Suprapubic skin (tissue), 4 donors: ENCODE data around the gene NFIA. TPM values are rescaled to one million over a fixed set of nuclear protein-coding genes. Genes with fewer than 3 reads are reported as not detected.

ENCODE experiments used
- DNase-seq, 2 donors: peaks; one replicate each; pipeline ENCODE4 v3.0.0-alpha.2; 2019; ENCODE audit warnings: low spot score in 2 of 2
- H3K27ac ChIP-seq: fragments of 200-600 bp; sonication (generic); one replicate; pipeline ENCODE4 v1.5.1; 2019
- H3K27me3 ChIP-seq: fragments of 200-600 bp; sonication (generic); one replicate; pipeline ENCODE4 v1.5.1; 2019
- H3K36me3 ChIP-seq: fragments of 200-600 bp; sonication (generic); one replicate; pipeline ENCODE4 v1.5.1; 2019
- H3K4me1 ChIP-seq: fragments of 200-600 bp; sonication (generic); one replicate; pipeline ENCODE4 v1.5.1; 2019
- H3K4me3 ChIP-seq: fragments of 200-600 bp; sonication (generic); one replicate; pipeline ENCODE4 v1.5.1; 2019; ENCODE audit warnings: mild to moderate bottlenecking
- H3K9me3 ChIP-seq: fragments of 200-600 bp; sonication (generic); one replicate; pipeline ENCODE4 v1.5.1; 2019
- CTCF ChIP-seq, 2 donors: fragments of 200-600 bp in 1 of 2; fragments of 450-650 bp in 1 of 2; sonication (generic) in 1 of 2; IDR thresholded peaks; one replicate each; pipeline ENCODE4 v1.5.1; 2016 to 2019; ENCODE audit warnings: antibody characterized with exemption in 2 of 2, mild to moderate bottlenecking in 1 of 2, moderate library complexity in 1 of 2
- EP300 ChIP-seq: sonication (generic); formaldehyde crosslinking; IDR thresholded peaks from one replicate; pipeline ENCODE4 v1.6.1; 2017; ENCODE audit warnings: antibody characterized with exemption
- POLR2A ChIP-seq, 2 donors: fragments of 450-650 bp; IDR thresholded peaks; one replicate each; pipeline ENCODE4 v1.6.1; 2017; ENCODE audit warnings: antibody characterized with exemption in 2 of 2, mild to moderate bottlenecking in 2 of 2, moderate library complexity in 2 of 2
- POLR2AphosphoS5 ChIP-seq, 3 donors: sonication (generic); formaldehyde crosslinking; IDR thresholded peaks; one replicate each; pipeline ENCODE4 v1.6.1; 2017; ENCODE audit warnings: antibody characterized with exemption in 3 of 3
- WGBS: methylation state at CpG from one replicate; pipeline ENCODE4 v1.1.5; 2018; 5-methylcytosine and 5-hydroxymethylcytosine counted together
- total RNA-seq, 4 donors: library from RNA; depleted of rRNA; stranded (reverse); fragments of >200 nt; gene quantifications; one replicate each; pipeline ENCODE4 v1.1.0, GENCODE V29; 2016

NFIA gene
- total RNA-seq, 4 donors from 2014 or later = 30.1 to 54.2 (median 48.2) TPM

GRCh38 chr1:61469365-61469764 is 387.0 kb downstream of the NFIA start:
- Histone ChIP-seq H3K9me3 (no peaks in the 10 kb centered on the region), H3K4me3 (no peak overlapping the region), H3K27me3 (no peaks in the 10 kb centered on the region), H3K27ac (no peak overlapping the region), H3K36me3 (no peaks in the 10 kb centered on the region), H3K4me1 (no peaks in the 10 kb centered on the region)
- TF ChIP-seq EP300 (no peak), POLR2A (IDR thresholded peaks at IDR 0.05) (no peak), CTCF (IDR thresholded peaks at IDR 0.05) (no peak), POLR2AphosphoS5 (IDR thresholded peaks at IDR 0.05) (no peak)
- DNase-seq = no peak
- WGBS = 91% methylated on average over 1 of the region's 1 CpG

GRCh38 chr1:61472876-61473275 is 390.5 kb downstream of the NFIA start:
- no peaks in the 10 kb centered on the region for H3K9me3 ChIP-seq
- H3K27me3 ChIP-seq = no peaks in the 10 kb centered on the region
- DNase-seq = no peak
- no peak overlapping the region for H3K27ac ChIP-seq
- H3K36me3 ChIP-seq = no peaks in the 10 kb centered on the region
- no peak overlapping the region for H3K4me3 ChIP-seq
- 30% methylated on average over 3 of the region's 3 CpGs for WGBS
- no peaks in the 10 kb centered on the region for H3K4me1 ChIP-seq
- no peak for TF ChIP-seq EP300
- TF ChIP-seq POLR2A (IDR thresholded peaks at IDR 0.05) = no peak
- no peak for TF ChIP-seq POLR2AphosphoS5 (IDR thresholded peaks at IDR 0.05)

DNA sequence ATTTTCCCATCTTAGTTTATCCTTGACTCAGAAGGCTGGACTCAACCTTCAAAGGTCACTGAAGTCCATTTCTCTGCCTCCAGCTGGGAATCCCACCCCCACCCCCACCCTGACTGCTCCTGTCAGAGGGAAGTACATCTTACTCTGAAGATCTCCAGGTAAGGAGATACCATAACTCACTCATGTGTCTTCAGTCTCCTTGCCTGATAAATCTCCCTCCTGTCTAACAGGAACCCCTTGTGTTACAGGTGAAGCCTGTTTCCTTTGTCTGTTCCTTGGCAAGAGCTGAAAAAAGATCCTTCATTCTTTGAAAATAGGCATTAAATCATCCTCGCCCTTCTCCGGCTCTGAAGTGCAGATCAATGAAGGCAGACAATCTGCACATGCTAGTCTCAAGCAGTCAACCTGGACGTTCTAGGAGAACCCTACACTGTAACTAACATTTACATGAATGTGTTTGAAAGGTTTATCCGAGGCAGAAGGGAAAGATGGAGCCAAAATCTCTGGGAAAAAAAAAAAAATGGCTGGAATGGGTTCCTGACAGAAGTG is 392.0 kb downstream of the NFIA start:
- DNase-seq = no peak
- WGBS = 74% methylated on average over 4 of the region's 4 CpGs

GRCh38 chr1:61474963-61475362 is 392.6 kb downstream of the NFIA start:
- TF ChIP-seq EP300 (no peak), POLR2AphosphoS5 (IDR thresholded peaks at IDR 0.05) (no peak), CTCF (IDR thresholded peaks at IDR 0.05) (no peak)
- H3K4me1 ChIP-seq = no peaks in the 10 kb centered on the region
- WGBS = 93% methylated on average over 3 of the region's 3 CpGs
- no peaks in the 10 kb centered on the region for H3K9me3 ChIP-seq
- no peak overlapping the region for H3K27ac ChIP-seq
- H3K36me3 ChIP-seq = no peaks in the 10 kb centered on the region
- H3K4me3 ChIP-seq = no peak overlapping the region
- DNase-seq = no peak
- H3K27me3 ChIP-seq = no peaks in the 10 kb centered on the region

More for the DNA sequence above, 392.0 kb downstream of the NFIA start:
- Histone ChIP-seq H3K4me1 (no peaks in the 10 kb centered on the region), H3K9me3 (no peaks in the 10 kb centered on the region), H3K36me3 (no peaks in the 10 kb centered on the region), H3K4me3 (no peak overlapping the region), H3K27ac (no peak overlapping the region), H3K27me3 (no peaks in the 10 kb centered on the region)
- TF ChIP-seq POLR2AphosphoS5 (IDR thresholded peaks at IDR 0.05) (no peak), EP300 (no peak), POLR2A (IDR thresholded peaks at IDR 0.05) (no peak), CTCF (IDR thresholded peaks at IDR 0.05) (no peak)

- Histone ChIP-seq H3K27me3 (no peaks in the 10 kb centered on the region), H3K4me1 (peaks cover 20% of the 10 kb centered on the region), H3K36me3 (no peaks in the 10 kb centered on the region), H3K27ac (no peak overlapping the region), H3K4me3 (no peak overlapping the region), H3K9me3 (no peaks in the 10 kb centered on the region)
- TF ChIP-seq POLR2A (IDR thresholded peaks at IDR 0.05) (no peak), EP300 (no peak), POLR2AphosphoS5 (IDR thresholded peaks at IDR 0.05) (no peak), CTCF (IDR thresholded peaks at IDR 0.05) (no peak)
- WGBS = 87% methylated on average over 7 of the region's 7 CpGs
- DNase-seq = no peak
These were observed 394.9 kb downstream of the NFIA start for GRCh38 chr1:61477301-61477700.
